ENCODE measurements around the gene BBS2.

- no peak for TF ChIP-seq CTCF (conservative IDR thresholded peaks at IDR 0.05 in 1 of 2, IDR thresholded peaks at IDR 0.05 in 1 of 2; ENCODE audit: extremely low read depth in 1 of 2, insufficient read depth in 1 of 2, low read depth in 1 of 2, low read length in 2 of 2)
- TF ChIP-seq EZH2 (IDR thresholded peaks at IDR 0.05; ENCODE audit: borderline replicate concordance, low read length), result no peak
Observed at GRCh38 chr16:56493815-56494214, 26.0 kb downstream of the BBS2 start.

Measured in mammary epithelial cell (primary cell).